GM12878 (cell line): Measurements from ENCODE around the gene TGM6. TPM values are rescaled to one million over a fixed set of nuclear protein-coding genes. Genes with fewer than 3 reads are reported as not detected.

Experiments
- ATAC-seq: fragments of 200-7000 bp; cut with Tn5 transposase; 3 replicates; pipeline ENCODE4 v1.9.1; 2020; ENCODE audit warnings: mild to moderate bottlenecking, moderate library complexity
- BruUV-seq: library from RNA; stranded (reverse); fragments of 400-500 nt; replicated peaks from 2 replicates; lab custom pipeline; 2021; lab: Mats Ljungman, UMichigan
- CTCF ChIA-PET: fragments of 300-600 bp; sonication (Branson Sonifier 250); formaldehyde crosslinking; extraction: SDS; loops from one replicate; lab custom pipeline; 2021; ENCODE audit warnings: inconsistent platforms; lab: Yijun Ruan, JAX
- POLR2A ChIA-PET: fragments of 350-600 bp; formaldehyde crosslinking; extraction: SDS; loops from one replicate; lab custom pipeline; 2021; ENCODE audit warnings: inconsistent platforms; lab: Charles Lee
- RAD21 ChIA-PET: fragments of 300-600 bp; sonication (Branson Sonifier 250); formaldehyde crosslinking; loops from one replicate; lab custom pipeline; 2023; ENCODE audit warnings: antibody characterized with exemption; ENCODE audit not compliant: unreplicated experiment; lab: Charles Lee
- SMC1A ChIA-PET: fragments of 300-600 bp; sonication (Branson Sonifier 250); formaldehyde crosslinking; loops from one replicate; lab custom pipeline; 2023; ENCODE audit not compliant: unreplicated experiment, uncharacterized antibody; lab: Charles Lee
- DNase-seq: peaks from one replicate; pipeline ENCODE4 v3.0.0-alpha.2; 2011; ENCODE audit warnings: low read depth, low spot score
- FAIRE-seq: peaks from 3 replicates; lab custom pipeline; 2011; peaks lifted over from hg19 to GRCh38; lab: Jason Lieb, UNC
- H2AFZ ChIP-seq: 2 replicates; pipeline ENCODE4 v1.6.0; 2011; ENCODE audit warnings: low read depth, low read length, control low read depth; ENCODE audit not compliant: control insufficient read depth
- H3K27ac ChIP-seq: 2 replicates; pipeline ENCODE4 v1.5.1; 2011; ENCODE audit warnings: control low read depth; ENCODE audit not compliant: control insufficient read depth, insufficient read depth
- H3K27me3 ChIP-seq, 2 experiments: replicated peaks in 1 of 2; 2 replicates each; pipeline versions ENCODE4 v1.6.0 to v1.6.1; 2011; ENCODE audit warnings: low read length in 1 of 2; ENCODE audit not compliant: control insufficient read depth in 2 of 2, insufficient read depth in 2 of 2
- H3K36me3 ChIP-seq, 2 experiments: 2 replicates each; pipeline ENCODE4 v1.5.1; 2011; ENCODE audit warnings: low read length in 1 of 2; ENCODE audit not compliant: control insufficient read depth in 2 of 2, insufficient read depth in 2 of 2
- H3K4me1 ChIP-seq: 2 replicates; pipeline ENCODE4 v1.6.1; 2011; ENCODE audit warnings: mild to moderate bottlenecking, low read length, moderate library complexity, mixed read lengths; ENCODE audit not compliant: control insufficient read depth, insufficient read depth
- H3K4me2 ChIP-seq: 2 replicates; pipeline ENCODE4 v1.6.0; 2011; ENCODE audit warnings: control low read depth; ENCODE audit not compliant: control insufficient read depth, insufficient read depth
- H3K4me3 ChIP-seq: fragments of 200-600 bp; sonication (generic); 2 replicates; pipeline ENCODE4 v1.5.1; 2016
- H3K79me2 ChIP-seq: 2 replicates; pipeline ENCODE4 v1.6.0; 2011; ENCODE audit warnings: low read length; ENCODE audit not compliant: control insufficient read depth, insufficient read depth
- H3K9ac ChIP-seq: 2 replicates; pipeline ENCODE4 v1.8.0; 2011; ENCODE audit warnings: low read length, control low read depth, mixed read lengths; ENCODE audit not compliant: control insufficient read depth, insufficient read depth
- H3K9me3 ChIP-seq: replicated peaks from 3 replicates; pipeline ENCODE4 v1.5.1; 2011; ENCODE audit warnings: mild to moderate bottlenecking, low read length; ENCODE audit not compliant: control insufficient read depth, insufficient read depth
- H4K20me1 ChIP-seq: 2 replicates; pipeline ENCODE4 v1.6.0; 2011; ENCODE audit not compliant: control insufficient read depth, insufficient read depth
- BHLHE40 ChIP-seq, 2 experiments: fragments of 450-650 bp in 1 of 2; IDR thresholded peaks; 2 replicates each; pipeline ENCODE4 v1.6.1; 2011 to 2017; ENCODE audit warnings: low read depth in 2 of 2, borderline replicate concordance in 1 of 2, improper control_type of control experiment in 1 of 2, low read length in 1 of 2, mild to moderate bottlenecking in 1 of 2
- CHD4 ChIP-seq: fragments of 200-600 bp; sonication (generic); IDR thresholded peaks from 2 replicates; pipeline ENCODE4 v1.6.1; 2016; ENCODE audit warnings: mild to moderate bottlenecking
- EZH2 ChIP-seq: IDR thresholded peaks from 2 replicates; pipeline ENCODE4 v1.6.1; 2012; ENCODE audit warnings: low read depth, mild to moderate bottlenecking, control low read depth, inconsistent platforms, low read length, borderline replicate concordance; ENCODE audit not compliant: control insufficient read depth
- IKZF1 ChIP-seq: fragments of 450-650 bp; conservative IDR thresholded peaks from 2 replicates; pipeline ENCODE4 v1.6.1; 2017; ENCODE audit warnings: antibody characterized with exemption, mild to moderate bottlenecking
- KLF5 ChIP-seq: fragments of 450-650 bp; IDR thresholded peaks from 2 replicates; pipeline ENCODE4 v1.6.1; 2014; ENCODE audit warnings: mild to moderate bottlenecking; ENCODE audit not compliant: partially characterized antibody
- MEF2B ChIP-seq: fragments of 450-650 bp; IDR thresholded peaks from 2 replicates; pipeline ENCODE4 v1.6.1; 2018; ENCODE audit warnings: mild to moderate bottlenecking, moderate library complexity; ENCODE audit not compliant: partially characterized antibody, poor library complexity, severe bottlenecking
- MTA3 ChIP-seq: IDR thresholded peaks from 2 replicates; pipeline ENCODE4 v1.6.1; 2012; ENCODE audit warnings: low read length, inconsistent platforms, borderline replicate concordance
- NR2C1 ChIP-seq: fragments of 450-650 bp; IDR thresholded peaks from 2 replicates; pipeline ENCODE4 v1.6.1; 2017; ENCODE audit warnings: antibody characterized with exemption, mild to moderate bottlenecking, moderate library complexity
- PAX8 ChIP-seq: fragments of 450-650 bp; IDR thresholded peaks from 2 replicates; pipeline ENCODE4 v1.6.1; 2017; ENCODE audit warnings: mild to moderate bottlenecking, moderate library complexity
- POLR2AphosphoS5 ChIP-seq: IDR thresholded peaks from 2 replicates; pipeline ENCODE4 v1.6.1; 2011; ENCODE audit warnings: mild to moderate bottlenecking, low read length, inconsistent platforms
- RUNX3 ChIP-seq: IDR thresholded peaks from 2 replicates; pipeline ENCODE4 v1.6.1; 2012; ENCODE audit warnings: low read length, inconsistent platforms
- SPI1 ChIP-seq: IDR thresholded peaks from 2 replicates; pipeline ENCODE4 v1.6.1; 2011; ENCODE audit warnings: low read depth, mild to moderate bottlenecking, low read length, moderate library complexity, borderline replicate concordance; ENCODE audit not compliant: insufficient read depth
- TCF7 ChIP-seq: IDR thresholded peaks from 2 replicates; pipeline ENCODE4 v1.6.1; 2014; ENCODE audit warnings: antibody characterized with exemption, borderline replicate concordance
- ZBED1 ChIP-seq: IDR thresholded peaks from 2 replicates; pipeline ENCODE4 v1.6.1; 2016; ENCODE audit warnings: borderline replicate concordance
- WGBS: methylation state at CpG from one replicate; pipeline ENCODE4 v1.1.6; 2016; ENCODE audit warnings: low lambda C conversion rate; ENCODE audit not compliant: insufficient replicate concordance, insufficient coverage; ENCODE audit errors: missing lambda C conversion rate; 5-methylcytosine and 5-hydroxymethylcytosine counted together
- in situ Hi-C: fragments of 300-500 bp; cut with MboI; formaldehyde crosslinking; loops from 9 replicates; pipeline ENCODE4 v1.14.3; 2018; ENCODE audit warnings: mixed read lengths
- intact Hi-C: fragments of 100-400 bp; cut with micrococcal nuclease; formaldehyde crosslinking; loops from one replicate; pipeline ENCODE4 v1.14.2; 2022; ENCODE audit not compliant: unreplicated experiment
- polyA plus RNA-seq, 11 experiments: library from polyadenylated mRNA; depleted of rRNA in 4 of 11; unstranded in 6 of 11; stranded (reverse) in 5 of 11; fragments of >200 nt; fragmentation: Nextera tagmentation in 4 of 11; fragmentation: Illumina TruSeq in 1 of 11; extraction: Ambion mirVana in 4 of 11; extraction: Trizol in 1 of 11; gene quantifications; 1 replicate in 1 of 11; 2 replicates in 10 of 11; pipeline versions ENCODE4 v1.2.1 to v1.2.3, GENCODE V29; 2011 to 2016; ENCODE audit warnings: inconsistent platforms in 2 of 11, missing spikeins in 2 of 11, low read depth in 1 of 11
- total RNA-seq, 4 experiments: library from RNA; depleted of rRNA in 3 of 4; stranded (reverse); fragments of >200 nt in 3 of 4; fragmentation: Illumina TruSeq in 1 of 4; extraction: Trizol in 1 of 4; gene quantifications; 2 replicates each; pipeline versions ENCODE4 v1.2.1 to v1.2.3, GENCODE V29; 2013 to 2021
- TF ChIP-seq, protein P1 (sequence below): fragments of 450-650 bp; IDR thresholded peaks from 2 replicates; pipeline ENCODE4 v1.6.1; 2017; ENCODE audit warnings: low read depth, mild to moderate bottlenecking, moderate library complexity
- TF ChIP-seq, protein P2 (sequence below): IDR thresholded peaks from 2 replicates; pipeline ENCODE4 v1.6.1; 2012; ENCODE audit warnings: low read depth, low read length, improper control_type of control experiment
- TF ChIP-seq, protein P3 (sequence below): fragments of 450-650 bp; IDR thresholded peaks from 2 replicates; pipeline ENCODE4 v1.6.1; 2018; ENCODE audit warnings: mild to moderate bottlenecking, low read depth, moderate library complexity; ENCODE audit not compliant: partially characterized antibody
- TF ChIP-seq, protein P4 (sequence below): fragments of 150-350 bp; IDR thresholded peaks from 2 replicates; pipeline ENCODE4 v1.6.1; 2014; ENCODE audit warnings: mild to moderate bottlenecking, low read depth, low read length

Gene TGM6
- total and polyA plus RNA-seq, 10 of the 15 experiments (the other 5 are each of a cell fraction or from before 2014, with no cell fraction given), result not detected

DNA sequence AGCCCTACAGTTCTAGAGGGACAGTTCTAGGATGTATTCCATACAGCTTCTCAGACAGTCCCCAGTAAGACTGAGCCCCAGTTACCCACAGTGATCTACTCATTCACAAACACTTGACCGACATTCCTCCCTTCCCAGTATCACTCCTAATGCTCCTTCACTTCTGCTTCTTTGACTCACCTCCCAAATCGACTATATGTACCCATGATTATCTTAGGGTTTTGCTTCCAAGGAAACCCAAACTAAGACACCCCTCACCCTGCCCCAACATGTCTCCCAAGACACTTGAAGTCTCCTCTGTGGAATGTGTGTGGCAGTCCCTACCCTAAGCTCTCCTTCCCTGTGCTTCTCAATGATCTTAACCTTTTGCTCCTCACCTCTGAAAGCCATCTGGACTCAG is 23.6 kb upstream of the TGM6 start:
- no peak overlapping the region for H3K9ac ChIP-seq
- no peak for DNase-seq
- H3K27me3 ChIP-seq, result no peaks in the 10 kb centered on the region
- ChIA-PET RAD21 (no interaction called here), POLR2A (no interaction called here), SMC1A (no interaction called here), CTCF (interaction anchor here (0.7 to 1.9 kb wide), 2 partner anchors 94 to 488 kb away, joined by 3 to 7 read pairs; no protein-coding TSS in a partner anchor)
- no peak overlapping the region for H3K27ac ChIP-seq
- no peak overlapping the region for H2AFZ ChIP-seq
- H3K4me1 ChIP-seq, result no peaks in the 10 kb centered on the region
- whole genome bisulfite sequencing, result 0% methylated on average over 2 of the region's 2 CpGs
- in situ Hi-C loops, result no loop called here
- no peak for ATAC-seq
- no peak overlapping the region for H3K4me2 ChIP-seq
- no peak for TF ChIP-seq SPI1
- TF ChIP-seq NR2C1, result no peak
- TF ChIP-seq, protein P1, sequence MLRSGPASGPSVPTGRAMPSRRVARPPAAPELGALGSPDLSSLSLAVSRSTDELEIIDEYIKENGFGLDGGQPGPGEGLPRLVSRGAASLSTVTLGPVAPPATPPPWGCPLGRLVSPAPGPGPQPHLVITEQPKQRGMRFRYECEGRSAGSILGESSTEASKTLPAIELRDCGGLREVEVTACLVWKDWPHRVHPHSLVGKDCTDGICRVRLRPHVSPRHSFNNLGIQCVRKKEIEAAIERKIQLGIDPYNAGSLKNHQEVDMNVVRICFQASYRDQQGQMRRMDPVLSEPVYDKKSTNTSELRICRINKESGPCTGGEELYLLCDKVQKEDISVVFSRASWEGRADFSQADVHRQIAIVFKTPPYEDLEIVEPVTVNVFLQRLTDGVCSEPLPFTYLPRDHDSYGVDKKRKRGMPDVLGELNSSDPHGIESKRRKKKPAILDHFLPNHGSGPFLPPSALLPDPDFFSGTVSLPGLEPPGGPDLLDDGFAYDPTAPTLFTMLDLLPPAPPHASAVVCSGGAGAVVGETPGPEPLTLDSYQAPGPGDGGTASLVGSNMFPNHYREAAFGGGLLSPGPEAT, result no peak
- no peak for TF ChIP-seq KLF5
- no peak for TF ChIP-seq PAX8
- TF ChIP-seq, protein P2, sequence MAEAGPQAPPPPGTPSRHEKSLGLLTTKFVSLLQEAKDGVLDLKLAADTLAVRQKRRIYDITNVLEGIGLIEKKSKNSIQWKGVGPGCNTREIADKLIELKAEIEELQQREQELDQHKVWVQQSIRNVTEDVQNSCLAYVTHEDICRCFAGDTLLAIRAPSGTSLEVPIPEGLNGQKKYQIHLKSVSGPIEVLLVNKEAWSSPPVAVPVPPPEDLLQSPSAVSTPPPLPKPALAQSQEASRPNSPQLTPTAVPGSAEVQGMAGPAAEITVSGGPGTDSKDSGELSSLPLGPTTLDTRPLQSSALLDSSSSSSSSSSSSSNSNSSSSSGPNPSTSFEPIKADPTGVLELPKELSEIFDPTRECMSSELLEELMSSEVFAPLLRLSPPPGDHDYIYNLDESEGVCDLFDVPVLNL, result no peak
- TF ChIP-seq EZH2, result no peak
- TF ChIP-seq, protein P3, sequence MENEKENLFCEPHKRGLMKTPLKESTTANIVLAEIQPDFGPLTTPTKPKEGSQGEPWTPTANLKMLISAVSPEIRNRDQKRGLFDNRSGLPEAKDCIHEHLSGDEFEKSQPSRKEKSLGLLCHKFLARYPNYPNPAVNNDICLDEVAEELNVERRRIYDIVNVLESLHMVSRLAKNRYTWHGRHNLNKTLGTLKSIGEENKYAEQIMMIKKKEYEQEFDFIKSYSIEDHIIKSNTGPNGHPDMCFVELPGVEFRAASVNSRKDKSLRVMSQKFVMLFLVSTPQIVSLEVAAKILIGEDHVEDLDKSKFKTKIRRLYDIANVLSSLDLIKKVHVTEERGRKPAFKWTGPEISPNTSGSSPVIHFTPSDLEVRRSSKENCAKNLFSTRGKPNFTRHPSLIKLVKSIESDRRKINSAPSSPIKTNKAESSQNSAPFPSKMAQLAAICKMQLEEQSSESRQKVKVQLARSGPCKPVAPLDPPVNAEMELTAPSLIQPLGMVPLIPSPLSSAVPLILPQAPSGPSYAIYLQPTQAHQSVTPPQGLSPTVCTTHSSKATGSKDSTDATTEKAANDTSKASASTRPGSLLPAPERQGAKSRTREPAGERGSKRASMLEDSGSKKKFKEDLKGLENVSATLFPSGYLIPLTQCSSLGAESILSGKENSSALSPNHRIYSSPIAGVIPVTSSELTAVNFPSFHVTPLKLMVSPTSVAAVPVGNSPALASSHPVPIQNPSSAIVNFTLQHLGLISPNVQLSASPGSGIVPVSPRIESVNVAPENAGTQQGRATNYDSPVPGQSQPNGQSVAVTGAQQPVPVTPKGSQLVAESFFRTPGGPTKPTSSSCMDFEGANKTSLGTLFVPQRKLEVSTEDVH, result no peak
- no peak for TF ChIP-seq CHD4
- TF ChIP-seq, protein P4, sequence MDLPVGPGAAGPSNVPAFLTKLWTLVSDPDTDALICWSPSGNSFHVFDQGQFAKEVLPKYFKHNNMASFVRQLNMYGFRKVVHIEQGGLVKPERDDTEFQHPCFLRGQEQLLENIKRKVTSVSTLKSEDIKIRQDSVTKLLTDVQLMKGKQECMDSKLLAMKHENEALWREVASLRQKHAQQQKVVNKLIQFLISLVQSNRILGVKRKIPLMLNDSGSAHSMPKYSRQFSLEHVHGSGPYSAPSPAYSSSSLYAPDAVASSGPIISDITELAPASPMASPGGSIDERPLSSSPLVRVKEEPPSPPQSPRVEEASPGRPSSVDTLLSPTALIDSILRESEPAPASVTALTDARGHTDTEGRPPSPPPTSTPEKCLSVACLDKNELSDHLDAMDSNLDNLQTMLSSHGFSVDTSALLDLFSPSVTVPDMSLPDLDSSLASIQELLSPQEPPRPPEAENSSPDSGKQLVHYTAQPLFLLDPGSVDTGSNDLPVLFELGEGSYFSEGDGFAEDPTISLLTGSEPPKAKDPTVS, result no peak
- no peak for TF ChIP-seq POLR2AphosphoS5
- TF ChIP-seq ZBED1, result no peak
- TF ChIP-seq TCF7, result no peak
- TF ChIP-seq MTA3, result no peak
- no peak for TF ChIP-seq RUNX3
- TF ChIP-seq IKZF1, result no peak
- TF ChIP-seq BHLHE40 (IDR thresholded peaks at IDR 0.05; ENCODE audit: borderline replicate concordance in 1 of 2, low read depth in 2 of 2, low read length in 1 of 2), result no peak
- TF ChIP-seq MEF2B, result no peak
- BruUV-seq, result no TSS peak
- no peak for FAIRE-seq
- H3K4me3 ChIP-seq, result no peak overlapping the region
- H3K9me3 ChIP-seq, result no peaks in the 10 kb centered on the region; the same call in 2 of the 3 replicates
- H3K79me2 ChIP-seq, result no peaks in the 10 kb centered on the region
- H3K36me3 ChIP-seq, result no peaks in the 10 kb centered on the region
- intact Hi-C loops, result no loop called here
- H4K20me1 ChIP-seq, result no peaks in the 10 kb centered on the region
